HepG2 (cell line): Measurements from ENCODE around the gene ZFPM1. TPM values are rescaled to one million over a fixed set of nuclear protein-coding genes. Genes with fewer than 3 reads are reported as not detected.

Experiments used
- ATRX ChIP-seq: sonication (generic); formaldehyde crosslinking; IDR thresholded peaks from 2 replicates; pipeline ENCODE4 v1.4.0; 2020; ENCODE audit warnings: missing genetic modification reagents, borderline replicate concordance
- BRCA1 ChIP-seq: sonication (generic); formaldehyde crosslinking; IDR thresholded peaks from 2 replicates; pipeline ENCODE4 v1.4.0; 2020; ENCODE audit warnings: missing genetic modification reagents
- KAT2B ChIP-seq: fragments of 150-350 bp; IDR thresholded peaks from 2 replicates; pipeline ENCODE4 v1.6.1; 2014; ENCODE audit warnings: low read depth, low read length, borderline replicate concordance
- MTF2 ChIP-seq: sonication (generic); formaldehyde crosslinking; IDR thresholded peaks from 2 replicates; pipeline ENCODE4 v1.5.0; 2020; ENCODE audit warnings: missing genetic modification reagents, borderline replicate concordance
- POLR2G ChIP-seq: fragments of 200-400 bp; formaldehyde crosslinking; IDR thresholded peaks from 2 replicates; pipeline ENCODE4 v1.6.1; 2018; ENCODE audit warnings: mild to moderate bottlenecking, low read depth, low read length, moderate library complexity
- SAFB2 ChIP-seq: sonication (generic); formaldehyde crosslinking; IDR thresholded peaks from 2 replicates; pipeline ENCODE4 v1.5.1; 2020; ENCODE audit warnings: missing genetic modification reagents, low read depth, mild to moderate bottlenecking, borderline replicate concordance
- TAF1 ChIP-seq: sonication (generic); formaldehyde crosslinking; IDR thresholded peaks from 2 replicates; pipeline ENCODE4 v1.4.0; 2020; ENCODE audit warnings: missing genetic modification reagents
- TCF7L2 ChIP-seq: IDR thresholded peaks from 2 replicates; pipeline ENCODE4 v1.6.1; 2011; ENCODE audit warnings: mild to moderate bottlenecking, low read depth, low read length, moderate library complexity
- ZNF20 ChIP-seq: sonication (generic); formaldehyde crosslinking; IDR thresholded peaks from 2 replicates; pipeline ENCODE4 v1.4.0; 2020; ENCODE audit warnings: mild to moderate bottlenecking, moderate library complexity, missing genetic modification reagents
- ZNF256 ChIP-seq: sonication (generic); formaldehyde crosslinking; conservative IDR thresholded peaks from 2 replicates; pipeline ENCODE4 v1.4.0; 2020; ENCODE audit warnings: missing genetic modification reagents
- ZNF282 ChIP-seq: fragments of 450-650 bp; IDR thresholded peaks from 2 replicates; pipeline ENCODE4 v1.6.1; 2018; ENCODE audit not compliant: partially characterized antibody
- ZNF580 ChIP-seq: IDR thresholded peaks from 2 replicates; pipeline ENCODE4 v1.6.1; 2016; ENCODE audit warnings: low read depth, borderline replicate concordance
- ZNF644 ChIP-seq: IDR thresholded peaks from 2 replicates; pipeline ENCODE4 v1.6.1; 2016; ENCODE audit warnings: low read depth
- ZNF674 ChIP-seq: sonication (generic); formaldehyde crosslinking; IDR thresholded peaks from 2 replicates; pipeline ENCODE4 v1.5.0; 2020; ENCODE audit warnings: low read depth, mild to moderate bottlenecking, missing genetic modification reagents
- ZNF713 ChIP-seq: sonication (generic); formaldehyde crosslinking; IDR thresholded peaks from 2 replicates; pipeline ENCODE4 v1.4.0; 2020; ENCODE audit warnings: mild to moderate bottlenecking, missing genetic modification reagents
- ZNF75D ChIP-seq: sonication (generic); formaldehyde crosslinking; IDR thresholded peaks from 2 replicates; pipeline ENCODE4 v1.8.1; 2023; ENCODE audit warnings: missing genetic modification reagents, mild to moderate bottlenecking, borderline replicate concordance
- ZNF878 ChIP-seq: sonication (generic); formaldehyde crosslinking; IDR thresholded peaks from 2 replicates; pipeline ENCODE4 v1.8.1; 2023; ENCODE audit warnings: mild to moderate bottlenecking, missing genetic modification reagents, moderate library complexity
- ZSCAN31 ChIP-seq: sonication (generic); formaldehyde crosslinking; IDR thresholded peaks from 2 replicates; pipeline ENCODE4 v1.5.0; 2020; ENCODE audit warnings: low read depth, mild to moderate bottlenecking, missing genetic modification reagents
- polyA plus RNA-seq, 8 experiments: library from polyadenylated mRNA; depleted of rRNA in 3 of 8; stranded (reverse) in 7 of 8; unstranded in 1 of 8; fragments of >200 nt; fragmentation: Illumina TruSeq in 4 of 8; extraction: Trizol in 4 of 8; gene quantifications; 2 replicates each; pipeline versions ENCODE4 v1.2.1 to v1.2.3, GENCODE V29; 2011 to 2016; ENCODE audit warnings: low read depth in 4 of 8, missing spikeins in 1 of 8, mixed read lengths in 1 of 8; ENCODE audit not compliant: insufficient read depth in 1 of 8
- total RNA-seq, 5 experiments: library from RNA; depleted of rRNA; stranded (reverse); fragments of >200 nt; fragmentation: Illumina TruSeq; extraction: Trizol; gene quantifications; 2 replicates each; pipeline ENCODE4 v1.2.3, GENCODE V29; 2016; ENCODE audit warnings: low read depth in 1 of 5
- TF ChIP-seq, protein P1 (sequence below): conservative IDR thresholded peaks from 2 replicates; pipeline ENCODE4 v1.6.1; 2018; ENCODE audit warnings: missing genetic modification reagents
- TF ChIP-seq, protein P2 (sequence below): sonication (generic); formaldehyde crosslinking; conservative IDR thresholded peaks from 2 replicates; pipeline ENCODE4 v1.8.0; 2022; ENCODE audit warnings: mild to moderate bottlenecking, moderate library complexity, missing genetic modification reagents
- TF ChIP-seq, protein P3 (sequence below): sonication (generic); formaldehyde crosslinking; IDR thresholded peaks from 2 replicates; pipeline ENCODE4 v1.5.0; 2020; ENCODE audit warnings: missing genetic modification reagents, mild to moderate bottlenecking, borderline replicate concordance

ZFPM1 gene
- total and polyA plus RNA-seq, 2 of the 13 experiments (the other 11 are each of a cell fraction or from before 2014, with no cell fraction given), result 1.3 to 3.8 TPM

GRCh38 chr16:88508868-88509748, 56.0 kb downstream of the ZFPM1 start (continued):
- TF ChIP-seq ATRX (CRISPR knock-in tag) (no peak), KAT2B (no peak), ZNF674 (CRISPR knock-in tag) (peak; percentile 84; the same call in 1 of the 2 replicates), MTF2 (CRISPR knock-in tag) (no peak), POLR2G (peak; percentile 68; the same call in 1 of the 2 replicates), ZNF256 (CRISPR knock-in tag) (0 out of 2 replicates have a peak, but pooled peaks have one; percentile 52), BRCA1 (CRISPR knock-in tag) (no peak), TAF1 (CRISPR knock-in tag) (no peak; the same call in 1 of the 2 replicates), ZSCAN31 (peak; percentile 93; the same call in 1 of the 2 replicates), ZNF580 (CRISPR knock-in tag) (peak; percentile 88; the same call in 1 of the 2 replicates), ZNF878 (CRISPR knock-in tag) (peak; percentile 77; the same call in 1 of the 2 replicates), ZNF644 (no peak), ZNF713 (peak; percentile 97; the same call in 1 of the 2 replicates), ZNF282 (no peak), ZNF20 (CRISPR knock-in tag) (no peak), SAFB2 (CRISPR knock-in tag) (no peak), TCF7L2 (no peak), ZNF75D (CRISPR knock-in tag) (no peak)
- TF ChIP-seq, protein P1, sequence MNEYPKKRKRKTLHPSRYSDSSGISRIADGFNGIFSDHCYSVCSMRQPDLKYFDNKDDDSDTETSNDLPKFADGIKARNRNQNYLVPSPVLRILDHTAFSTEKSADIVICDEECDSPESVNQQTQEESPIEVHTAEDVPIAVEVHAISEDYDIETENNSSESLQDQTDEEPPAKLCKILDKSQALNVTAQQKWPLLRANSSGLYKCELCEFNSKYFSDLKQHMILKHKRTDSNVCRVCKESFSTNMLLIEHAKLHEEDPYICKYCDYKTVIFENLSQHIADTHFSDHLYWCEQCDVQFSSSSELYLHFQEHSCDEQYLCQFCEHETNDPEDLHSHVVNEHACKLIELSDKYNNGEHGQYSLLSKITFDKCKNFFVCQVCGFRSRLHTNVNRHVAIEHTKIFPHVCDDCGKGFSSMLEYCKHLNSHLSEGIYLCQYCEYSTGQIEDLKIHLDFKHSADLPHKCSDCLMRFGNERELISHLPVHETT (CRISPR knock-in tag), result peak; percentile 44; the same call in 1 of the 2 replicates
- TF ChIP-seq, protein P2, sequence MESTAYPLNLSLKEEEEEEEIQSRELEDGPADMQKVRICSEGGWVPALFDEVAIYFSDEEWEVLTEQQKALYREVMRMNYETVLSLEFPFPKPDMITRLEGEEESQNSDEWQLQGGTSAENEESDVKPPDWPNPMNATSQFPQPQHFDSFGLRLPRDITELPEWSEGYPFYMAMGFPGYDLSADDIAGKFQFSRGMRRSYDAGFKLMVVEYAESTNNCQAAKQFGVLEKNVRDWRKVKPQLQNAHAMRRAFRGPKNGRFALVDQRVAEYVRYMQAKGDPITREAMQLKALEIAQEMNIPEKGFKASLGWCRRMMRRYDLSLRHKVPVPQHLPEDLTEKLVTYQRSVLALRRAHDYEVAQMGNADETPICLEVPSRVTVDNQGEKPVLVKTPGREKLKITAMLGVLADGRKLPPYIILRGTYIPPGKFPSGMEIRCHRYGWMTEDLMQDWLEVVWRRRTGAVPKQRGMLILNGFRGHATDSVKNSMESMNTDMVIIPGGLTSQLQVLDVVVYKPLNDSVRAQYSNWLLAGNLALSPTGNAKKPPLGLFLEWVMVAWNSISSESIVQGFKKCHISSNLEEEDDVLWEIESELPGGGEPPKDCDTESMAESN (CRISPR knock-in tag), result peak; percentile 64
- TF ChIP-seq, protein P3, sequence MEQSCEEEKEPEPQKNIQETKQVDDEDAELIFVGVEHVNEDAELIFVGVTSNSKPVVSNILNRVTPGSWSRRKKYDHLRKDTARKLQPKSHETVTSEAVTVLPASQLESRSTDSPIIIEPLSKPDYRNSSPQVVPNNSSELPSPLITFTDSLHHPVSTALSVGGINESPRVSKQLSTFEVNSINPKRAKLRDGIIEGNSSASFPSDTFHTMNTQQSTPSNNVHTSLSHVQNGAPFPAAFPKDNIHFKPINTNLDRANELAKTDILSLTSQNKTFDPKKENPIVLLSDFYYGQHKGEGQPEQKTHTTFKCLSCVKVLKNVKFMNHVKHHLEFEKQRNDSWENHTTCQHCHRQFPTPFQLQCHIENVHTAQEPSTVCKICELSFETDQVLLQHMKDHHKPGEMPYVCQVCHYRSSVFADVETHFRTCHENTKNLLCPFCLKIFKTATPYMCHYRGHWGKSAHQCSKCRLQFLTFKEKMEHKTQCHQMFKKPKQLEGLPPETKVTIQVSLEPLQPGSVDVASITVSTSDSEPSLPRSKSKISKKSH (CRISPR knock-in tag), result peak; percentile 95
